ENCODE data around the gene GSTO2.
A peak's percentile ranks its signal among the peaks of the same experiment; 100 is the strongest.

GSTO2 gene

GRCh38 chr10:104254493-104255310 lies 14.3 kb upstream of the GSTO2 start, which contains the start of gene GSTO1:
Gene GSTO1, plus strand, starts transcription at chr10:104254892. Its CDS starts 37 bp downstream, at chr10:104254929.
- peak; percentile 94 for DNase-seq

GRCh38 chr10:104255311-104255981 lies 13.5 kb upstream of the GSTO2 start:
- DNase-seq = peak; percentile 68

DNA sequence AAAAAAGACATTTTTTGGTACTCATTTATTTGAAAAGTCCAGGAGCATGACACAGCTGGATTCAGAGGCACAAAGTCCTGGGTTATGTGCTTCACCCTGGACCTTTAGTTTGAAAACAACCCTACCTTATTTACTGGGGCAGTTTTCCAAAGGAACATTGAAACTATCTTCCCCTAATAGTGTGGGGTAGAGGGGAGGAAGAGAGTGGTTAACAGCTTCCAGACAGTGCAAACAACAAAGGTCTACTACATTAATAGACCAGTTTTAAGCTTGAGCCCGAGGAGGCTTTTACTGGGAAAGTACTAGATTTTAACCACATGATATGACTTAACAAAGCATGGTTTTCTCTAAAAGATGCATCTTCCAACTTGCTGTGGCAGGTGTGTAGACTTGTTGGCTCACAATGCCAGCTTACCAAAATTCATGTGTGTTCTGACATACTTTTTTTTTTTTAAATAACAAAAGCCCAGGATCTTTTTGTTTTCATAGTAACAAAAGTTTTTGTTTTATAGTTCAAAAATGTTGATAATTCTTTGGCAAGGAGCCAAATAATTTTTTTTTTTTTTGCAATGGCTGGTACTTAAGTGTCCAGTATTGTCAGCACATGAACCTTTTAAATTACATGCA lies 12.5 kb upstream of the GSTO2 start:
- peak; percentile 32 for DNase-seq

DNA sequence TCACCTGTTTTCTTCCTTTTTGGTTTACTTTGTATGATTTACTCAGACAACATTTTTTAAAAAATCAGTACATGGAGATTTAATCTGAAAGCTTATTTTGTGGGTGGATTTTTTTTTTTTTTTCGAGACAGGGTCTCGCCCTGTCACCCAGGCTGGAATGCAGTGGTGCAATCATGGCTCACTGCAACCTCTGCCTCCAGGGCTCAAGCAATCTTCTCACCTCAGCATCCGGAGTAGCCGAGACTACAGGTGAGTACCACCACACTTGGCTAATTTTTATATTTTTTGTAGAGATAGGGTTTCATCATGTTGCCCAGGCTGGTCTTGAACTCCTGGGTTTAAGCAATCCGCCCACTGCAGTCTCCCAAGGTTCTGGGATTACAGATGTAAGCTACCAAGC lies 11.7 kb upstream of the GSTO2 start:
- DNase-seq = no peak

DNA sequence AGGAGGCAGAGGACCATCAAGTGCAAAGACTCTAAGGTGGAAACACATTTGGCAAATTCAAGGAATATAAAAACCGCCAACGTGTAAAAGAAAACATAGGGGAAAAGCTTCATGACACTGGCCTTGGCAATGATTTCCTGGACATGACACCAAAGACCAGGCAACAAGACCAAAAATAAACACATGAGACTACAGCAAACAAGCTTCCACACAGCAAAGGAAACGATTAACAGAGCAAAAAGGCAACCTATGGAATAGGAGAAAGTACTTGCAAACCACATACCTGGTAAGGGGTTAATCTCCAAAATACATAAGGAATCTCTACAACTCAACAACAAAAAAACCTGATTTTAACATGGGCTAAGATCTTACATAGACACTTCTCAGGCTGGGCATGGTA lies 10.8 kb upstream of the GSTO2 start:
- DNase-seq = no peak

GRCh38 chr10:104259456-104259855 lies 9.5 kb upstream of the GSTO2 start:
- DNase-seq = no peak

DNA sequence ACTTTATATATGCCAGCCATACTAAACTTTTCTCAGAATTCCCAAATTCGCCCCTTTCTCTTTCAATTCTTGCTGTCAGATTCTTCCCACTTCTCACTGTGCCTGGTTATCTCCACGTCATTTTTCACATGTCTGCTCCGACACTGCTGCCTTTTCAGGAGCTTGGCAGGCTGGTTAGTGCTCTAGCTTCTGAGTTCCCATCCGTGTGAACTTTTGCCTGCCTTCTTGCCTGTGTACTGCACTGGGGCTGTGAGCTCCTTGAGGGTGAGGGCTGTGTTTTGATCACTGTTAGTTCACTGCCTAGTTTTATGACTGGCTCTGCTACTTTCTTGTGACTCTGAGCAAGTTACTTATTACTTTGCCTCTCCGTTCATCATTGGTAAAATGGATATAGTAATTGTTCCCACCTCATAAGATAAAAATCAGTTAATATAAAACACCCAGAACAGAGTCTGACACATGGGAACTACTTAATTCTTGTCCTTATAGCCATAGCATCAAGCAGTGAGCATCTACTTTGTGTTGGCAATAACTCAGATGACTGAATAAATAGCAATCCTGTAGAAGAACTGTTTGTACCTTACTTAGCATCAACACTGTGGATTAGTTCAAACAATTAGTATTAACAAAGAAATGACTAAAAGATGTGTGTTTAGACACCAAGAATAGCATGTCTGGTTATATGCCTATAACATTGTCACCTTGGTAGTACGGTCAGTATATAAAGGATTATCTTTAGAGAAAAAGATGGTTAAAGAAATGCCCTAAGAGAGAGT lies 8.8 kb upstream of the GSTO2 start:
- no peak for DNase-seq

DNA sequence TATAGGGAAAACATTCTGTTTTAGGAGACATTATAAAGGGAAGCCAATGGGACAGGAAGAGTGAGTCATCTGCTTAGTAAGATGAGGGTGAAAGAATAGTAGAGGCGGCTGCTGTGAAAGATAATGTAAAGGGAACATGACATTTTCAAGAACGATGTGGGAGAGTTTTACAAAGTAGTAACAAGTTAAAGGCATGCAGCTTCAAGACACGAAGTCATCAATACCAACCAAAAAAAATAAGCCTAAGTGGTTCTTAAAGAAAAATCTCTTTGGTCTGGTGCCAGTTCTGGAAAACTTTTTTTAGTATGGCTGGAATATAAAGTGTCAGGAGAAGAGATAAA lies 8.2 kb upstream of the GSTO2 start:
- peak; percentile 81 for DNase-seq

DNA sequence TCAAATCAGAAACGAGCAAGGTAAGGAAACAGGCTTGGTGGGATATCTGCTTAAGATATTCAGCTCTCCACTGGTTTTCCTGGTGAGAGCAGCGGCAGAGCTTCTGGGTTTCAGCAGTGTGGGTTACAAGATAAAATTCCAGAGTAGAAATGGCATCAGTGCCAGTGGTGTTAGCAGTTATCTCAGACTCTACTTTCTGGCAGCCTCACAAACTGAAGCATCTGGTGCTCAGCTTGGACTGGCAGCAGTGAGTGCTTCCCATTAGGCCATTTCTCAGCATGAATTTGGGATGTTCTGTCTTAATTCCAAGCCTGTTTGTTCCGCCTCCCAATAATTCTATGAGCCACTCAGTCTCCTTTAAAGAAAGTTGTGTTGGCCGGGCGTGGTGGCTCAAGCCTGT lies 6.9 kb upstream of the GSTO2 start:
- peak; percentile 28 for DNase-seq

- no peak for DNase-seq
Measured at GRCh38 chr10:104264783-104265182, 4.2 kb upstream of the GSTO2 start.

DNA sequence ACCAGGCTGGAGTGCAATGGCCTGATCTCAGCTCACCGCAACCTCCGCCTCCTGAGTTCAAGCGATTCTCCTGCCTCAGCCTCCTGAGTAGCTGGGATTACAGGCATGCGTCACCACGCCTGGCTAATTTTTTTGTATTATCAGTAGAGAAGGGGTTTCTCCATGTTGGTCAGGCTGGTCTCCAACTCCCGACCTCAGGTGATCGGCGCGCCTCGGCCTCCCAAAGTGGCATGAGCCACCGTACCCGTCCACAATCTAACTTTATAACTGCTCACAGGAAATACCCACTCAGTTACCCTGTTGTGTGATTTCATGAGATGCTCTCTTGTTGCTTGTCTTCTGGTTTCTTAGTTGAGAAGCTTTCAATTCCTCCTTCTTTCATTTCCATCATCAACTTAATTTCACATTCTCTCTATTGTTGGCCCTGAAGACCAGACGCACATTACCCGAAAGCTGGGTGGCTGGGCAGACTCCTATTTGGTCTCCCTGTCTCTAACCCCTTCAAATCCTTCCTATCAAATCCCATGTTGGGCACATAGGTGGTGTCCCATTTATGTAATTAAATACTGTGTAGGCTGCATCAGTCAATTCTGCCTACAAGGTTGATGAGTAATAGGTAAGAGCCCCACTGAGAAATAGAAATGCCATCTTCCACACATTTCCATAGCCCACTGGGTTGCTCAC lies 1.1 kb upstream of the GSTO2 start:
- no peak for DNase-seq

DNA sequence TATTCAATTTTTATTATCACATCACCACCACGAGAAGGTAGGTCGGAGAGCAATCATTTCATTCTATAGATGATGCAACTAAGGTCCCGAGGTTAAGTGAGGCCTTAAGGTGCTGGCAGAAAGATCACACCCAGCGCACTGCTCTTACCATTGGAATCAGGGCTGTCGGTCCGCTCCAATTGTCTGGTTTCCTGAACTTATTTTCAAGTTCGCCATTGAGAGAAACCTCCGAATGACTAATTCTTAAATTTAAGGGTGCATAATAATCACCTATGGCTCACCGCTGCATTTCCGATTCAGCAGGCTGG lies 625 bp upstream of the GSTO2 start:
- no peak for DNase-seq

GRCh38 chr10:104273286-104273685 lies 4.3 kb downstream of the GSTO2 start:
- DNase-seq = no peak

DNA sequence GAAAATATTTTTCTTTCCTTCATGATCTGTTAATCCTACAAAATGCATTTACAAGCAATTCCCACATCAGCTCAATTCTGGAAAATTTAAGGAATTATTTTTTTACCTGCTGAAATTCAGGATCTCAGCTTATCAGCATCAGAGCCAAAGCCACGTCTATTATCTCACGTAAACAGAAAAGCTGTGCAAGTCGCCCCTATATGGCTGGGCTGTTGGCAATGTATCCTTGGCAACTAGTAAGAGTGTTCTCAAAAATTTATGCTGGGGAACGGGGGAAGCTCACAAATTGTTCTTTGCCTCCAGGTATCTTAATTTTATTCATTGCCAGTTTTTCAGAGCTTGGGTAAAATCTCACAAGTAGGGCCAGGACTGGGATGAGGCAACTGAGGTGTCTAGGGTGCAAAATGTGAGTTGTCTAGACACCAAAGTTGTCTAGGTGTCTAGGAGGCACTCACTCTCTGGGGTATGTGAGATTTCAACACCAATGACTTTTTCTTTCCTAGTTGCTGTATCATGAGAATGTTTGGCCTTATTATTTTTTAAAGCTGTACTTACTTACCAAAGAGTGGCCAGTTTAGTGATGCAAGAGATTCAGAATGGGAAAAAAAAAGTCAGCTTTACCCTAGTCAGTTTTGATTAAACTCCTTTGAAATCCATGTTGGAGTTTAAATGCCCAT lies 5.1 kb downstream of the GSTO2 start:
- DNase-seq = peak; percentile 41

DNA sequence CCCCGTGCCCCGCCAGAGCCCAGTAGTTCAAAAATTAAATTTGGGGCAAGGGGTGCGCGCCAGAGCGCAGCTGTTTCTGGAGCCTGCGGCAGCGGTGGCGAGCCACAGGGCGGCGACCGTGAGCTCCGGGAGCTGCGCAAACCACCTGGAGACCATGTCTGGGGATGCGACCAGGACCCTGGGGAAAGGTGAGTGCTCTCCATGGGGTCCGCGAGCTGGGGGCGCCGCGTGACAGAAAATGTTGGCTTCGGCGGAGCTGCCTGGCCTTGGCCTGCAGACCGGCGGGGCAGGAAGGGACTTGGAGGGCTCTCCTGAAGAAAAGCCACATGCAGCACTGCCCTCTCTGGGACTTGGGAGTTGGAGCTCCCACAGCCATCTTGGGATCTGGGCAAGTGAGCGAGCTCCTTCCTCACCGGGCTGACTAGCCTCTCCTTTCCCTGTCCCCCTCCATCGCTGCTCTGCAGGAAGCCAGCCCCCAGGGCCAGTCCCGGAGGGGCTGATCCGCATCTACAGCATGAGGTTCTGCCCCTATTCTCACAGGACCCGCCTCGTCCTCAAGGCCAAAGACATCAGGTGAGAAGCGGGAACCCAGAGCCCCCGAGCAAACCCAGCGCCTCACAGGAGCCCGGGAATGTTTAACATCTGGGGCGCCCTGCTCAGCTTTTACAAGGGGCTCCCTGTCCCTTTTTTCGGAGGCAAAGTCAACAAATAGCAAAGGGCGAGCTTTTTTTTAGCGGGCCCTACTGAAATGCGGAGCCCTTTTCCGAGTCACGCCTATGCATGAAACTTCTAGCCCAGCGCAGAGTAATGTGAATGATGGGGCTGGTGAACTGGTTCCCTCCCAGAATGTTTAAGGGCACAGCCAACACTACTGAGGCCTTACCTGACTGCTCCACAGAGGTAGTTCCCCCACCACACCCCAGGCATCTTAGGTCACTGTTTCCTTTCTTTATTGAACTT lies 6.1 kb downstream of the GSTO2 start:
- DNase-seq = peak; percentile 67

- DNase-seq = no peak
Measured at GRCh38 chr10:104276192-104276591, 7.2 kb downstream of the GSTO2 start.

GRCh38 chr10:104277785-104278184 lies 8.8 kb downstream of the GSTO2 start:
- no peak for DNase-seq

DNA sequence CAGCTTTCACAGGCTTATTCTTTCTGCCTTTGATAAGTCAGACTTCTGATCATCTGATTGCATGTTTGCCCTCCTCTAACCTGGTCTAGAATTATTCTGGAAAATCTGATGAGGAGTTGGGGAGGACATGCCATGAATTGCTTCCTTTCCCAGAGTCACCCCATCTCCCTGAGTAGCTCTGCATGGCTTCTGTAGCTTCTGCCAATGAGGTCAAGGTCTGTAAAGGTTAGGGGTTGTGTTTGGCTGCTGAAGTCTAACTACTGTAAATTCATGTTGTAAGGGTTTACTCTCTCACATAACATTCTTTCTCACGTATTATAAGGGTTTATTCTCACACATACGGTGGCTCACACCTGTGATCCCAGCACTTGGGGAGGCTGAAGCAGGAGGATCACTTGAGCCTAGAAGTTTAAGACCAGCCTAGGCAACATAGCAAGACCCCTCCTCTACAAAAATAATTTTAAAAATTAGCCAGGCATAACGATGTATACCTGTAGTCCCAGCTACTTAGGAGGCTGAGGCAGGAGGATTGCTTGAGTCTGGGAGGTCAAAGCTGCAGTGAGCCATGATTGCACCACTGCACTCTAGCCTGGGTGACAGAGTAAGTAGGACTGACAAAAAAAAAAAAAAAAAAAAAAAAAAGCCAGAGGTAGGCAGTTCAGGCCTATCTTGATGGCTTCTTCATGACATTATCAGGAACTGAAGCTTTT lies 10.7 kb downstream of the GSTO2 start:
- no peak for DNase-seq

GRCh38 chr10:104281694-104282093 lies 12.7 kb downstream of the GSTO2 start:
- no peak for DNase-seq

GRCh38 chr10:104284846-104285245 lies 15.9 kb downstream of the GSTO2 start:
- no peak for DNase-seq

All from hematopoietic multipotent progenitor cell treated with erythropoietin and hydrocortisone succinate and interleukin-3 and kit ligand, for 4 days (in vitro differentiated cells).